ENCODE measurements around the gene SMARCA1. TPM values are rescaled to one million over a fixed set of nuclear protein-coding genes. Genes with fewer than 3 reads are reported as not detected.
"Not testable (repeated sequence)": the region's sequence is repeated elsewhere in the genome, so short reads cannot be mapped to it uniquely, and the experiment has no call there.

Gene SMARCA1
- total RNA-seq, result under 1 TPM; 0.06 TPM

GRCh38 chrX:129523079-129523911 is at the start of gene SMARCA1:
TSS of gene SMARCA1 (minus strand) at chrX:129523490. CDS start at chrX:129523370, 120 bp downstream.
- POLR2A ChIA-PET, result no interaction called here
- CTCF ChIA-PET, result no interaction called here

- ChIA-PET CTCF (interaction anchor here (1.0 kb wide), 1 partner anchor 15 kb away, joined by 3 read pairs; no protein-coding TSS in a partner anchor), POLR2A (no interaction called here)
These were observed 49.1 kb upstream of the SMARCA1 start for GRCh38 chrX:129572422-129572821.

- CTCF ChIA-PET, result no interaction called here
- POLR2A ChIA-PET, result no interaction called here
These were observed 45.1 kb upstream of the SMARCA1 start for GRCh38 chrX:129568349-129568748.

- ChIA-PET POLR2A (no interaction called here), CTCF (no interaction called here)
These were observed 42.8 kb upstream of the SMARCA1 start for GRCh38 chrX:129566073-129566472.

GRCh38 chrX:129565046-129565650 is 41.9 kb upstream of the SMARCA1 start:
- ChIA-PET POLR2A (no interaction called here), CTCF (no interaction called here)

GRCh38 chrX:129564345-129564744 is 41.1 kb upstream of the SMARCA1 start:
- POLR2A ChIA-PET, result not testable (repeated sequence)

GRCh38 chrX:129561453-129561852 is 38.2 kb upstream of the SMARCA1 start:
- POLR2A ChIA-PET, result no interaction called here
- CTCF ChIA-PET, result no interaction called here

More at GRCh38 chrX:129564345-129564744, 41.1 kb upstream of the SMARCA1 start:
- CTCF ChIA-PET, result not testable (repeated sequence)

- ChIA-PET CTCF (no interaction called here), POLR2A (no interaction called here)
These were observed 36.5 kb upstream of the SMARCA1 start for GRCh38 chrX:129559783-129560182.

- CTCF ChIA-PET, result interaction anchor here (1.0 kb wide), 1 partner anchor 14 kb away, joined by 3 read pairs; no protein-coding TSS in a partner anchor
These were observed 34.7 kb upstream of the SMARCA1 start for GRCh38 chrX:129557844-129558480.

GRCh38 chrX:129556806-129557315 is 33.6 kb upstream of the SMARCA1 start:
- POLR2A ChIA-PET, result no interaction called here
- CTCF ChIA-PET, result interaction anchor here (1.0 kb wide), 1 partner anchor 16 kb away, joined by 3 read pairs; no protein-coding TSS in a partner anchor

More at GRCh38 chrX:129557844-129558480, 34.7 kb upstream of the SMARCA1 start:
- POLR2A ChIA-PET, result no interaction called here

- CTCF ChIA-PET, POLR2A ChIA-PET: not testable (repeated sequence)
These were observed 31.5 kb upstream of the SMARCA1 start for GRCh38 chrX:129554816-129555215.

- ChIA-PET POLR2A (no interaction called here), CTCF (no interaction called here)
These were observed 30.5 kb upstream of the SMARCA1 start for GRCh38 chrX:129553619-129554288.

GRCh38 chrX:129549124-129549523 is 25.8 kb upstream of the SMARCA1 start:
- POLR2A ChIA-PET, result no interaction called here

GRCh38 chrX:129545408-129545807 is 22.1 kb upstream of the SMARCA1 start:
- POLR2A ChIA-PET, result no interaction called here
- CTCF ChIA-PET, result no interaction called here

More at GRCh38 chrX:129549124-129549523, 25.8 kb upstream of the SMARCA1 start:
- CTCF ChIA-PET, result no interaction called here

GRCh38 chrX:129544780-129545179 is 21.5 kb upstream of the SMARCA1 start:
- CTCF ChIA-PET, result no interaction called here
- POLR2A ChIA-PET, result no interaction called here

- ChIA-PET CTCF (no interaction called here), POLR2A (no interaction called here)
These were observed 17.5 kb upstream of the SMARCA1 start for GRCh38 chrX:129540722-129541184.

GRCh38 chrX:129540068-129540653 is 16.9 kb upstream of the SMARCA1 start, which contains the start of gene OCRL:
TSS of gene OCRL (plus strand) at chrX:129540259. CDS start at chrX:129540440, 181 bp downstream.
- CTCF ChIA-PET, result no interaction called here
- POLR2A ChIA-PET, result no interaction called here

GRCh38 chrX:129534816-129535578 is 11.7 kb upstream of the SMARCA1 start:
- CTCF ChIA-PET, result no interaction called here
- POLR2A ChIA-PET, result no interaction called here

- CTCF ChIA-PET, result no interaction called here
- POLR2A ChIA-PET, result no interaction called here
These were observed 7.8 kb upstream of the SMARCA1 start for GRCh38 chrX:129531132-129531531.

Data from activated CD8-positive, alpha-beta memory T cell treated with anti-CD3 and anti-CD28 coated beads for 36 hours (primary cell).